SU-DHL-6 (cell line): ENCODE data around the gene ATL2.

ENCODE experiments used
- H2AFZ ChIP-seq: fragments of 200-600 bp; sonication (generic); 2 replicates; pipeline ENCODE4 v1.6.1; 2014; ENCODE audit warnings: low read depth, mild to moderate bottlenecking, moderate library complexity, mixed read lengths, antibody characterized with exemption, low read length; ENCODE audit not compliant: severe bottlenecking
- H3F3A ChIP-seq: fragments of 200-600 bp; shearing (Covaris generic); 2 replicates; pipeline ENCODE4 v1.6.0; 2016; ENCODE audit warnings: antibody characterized with exemption, mild to moderate bottlenecking; ENCODE audit not compliant: insufficient read depth
- H3K27ac ChIP-seq: fragments of 200-600 bp; sonication (generic); 2 replicates; pipeline ENCODE4 v1.5.1; 2016; ENCODE audit warnings: low read depth, mild to moderate bottlenecking, low read length, moderate library complexity, mixed read lengths
- H3K27me3 ChIP-seq: fragments of 200-600 bp; sonication (generic), shearing (Covaris generic); 2 replicates; pipeline ENCODE4 v1.6.0; 2014; ENCODE audit warnings: mild to moderate bottlenecking, low read length
- H3K36me3 ChIP-seq: fragments of 200-600 bp; sonication (generic); 2 replicates; pipeline ENCODE4 v1.6.1; 2014; ENCODE audit warnings: mild to moderate bottlenecking, low read length, mixed read lengths
- H3K4me2 ChIP-seq: fragments of 300-600, 200-600 bp; shearing (Covaris generic), sonication (generic); 2 replicates; pipeline ENCODE4 v1.6.0; 2014; ENCODE audit warnings: low read length, low read depth, mild to moderate bottlenecking; ENCODE audit not compliant: poor library complexity, severe bottlenecking
- H3K4me3 ChIP-seq: fragments of 200-600 bp; sonication (generic); 2 replicates; pipeline ENCODE4 v1.5.1; 2014; ENCODE audit warnings: antibody characterized with exemption, low read length, mild to moderate bottlenecking, mixed read lengths; ENCODE audit not compliant: insufficient read depth, poor library complexity, severe bottlenecking
- H3K79me2 ChIP-seq: fragments of 200-600 bp; sonication (generic); 2 replicates; pipeline ENCODE4 v1.6.1; 2014; ENCODE audit warnings: mild to moderate bottlenecking, low read length, moderate library complexity; ENCODE audit not compliant: insufficient read depth
- H3K9ac ChIP-seq: fragments of 200-600 bp; sonication (generic); 2 replicates; pipeline ENCODE4 v1.7.0; 2014; ENCODE audit warnings: mild to moderate bottlenecking, low read length
- H3K9me2 ChIP-seq: fragments of 200-600 bp; sonication (generic); replicated peaks from 2 replicates; pipeline ENCODE4 v1.6.1; 2014; ENCODE audit warnings: low read length; ENCODE audit not compliant: insufficient read depth
- H3K9me3 ChIP-seq: fragments of 200-600 bp; sonication (generic); 2 replicates; pipeline ENCODE4 v1.6.1; 2014; ENCODE audit warnings: low read length, mixed read lengths; ENCODE audit not compliant: insufficient read depth
- H4K20me1 ChIP-seq: fragments of 200-600 bp; sonication (generic); 2 replicates; pipeline ENCODE4 v1.6.1; 2014; ENCODE audit warnings: low read depth, mild to moderate bottlenecking, antibody characterized with exemption, low read length, moderate library complexity, mixed read lengths
- CTCF ChIP-seq: fragments of 200-600 bp; sonication (generic); IDR thresholded peaks from one replicate; pipeline ENCODE4 v1.5.1; 2017; ENCODE audit warnings: antibody characterized with exemption, mild to moderate bottlenecking, low read length, moderate library complexity; ENCODE audit not compliant: insufficient read depth, poor library complexity, severe bottlenecking
- EZH2phosphoT487 ChIP-seq: fragments of 200-600 bp; sonication (generic), shearing (Covaris generic); conservative IDR thresholded peaks from 2 replicates; pipeline ENCODE4 v1.6.1; 2018; ENCODE audit warnings: mild to moderate bottlenecking, antibody characterized with exemption, low read length, moderate library complexity, mixed read lengths

Gene ATL2

GRCh38 chr2:38264396-38265221, 112.5 kb downstream of the ATL2 start:
- no peak overlapping the region for H3K27ac ChIP-seq
- H3K79me2 ChIP-seq = no peaks in the 10 kb centered on the region
- no peak for TF ChIP-seq EZH2phosphoT487
- no peak for TF ChIP-seq CTCF
- H3K9me2 ChIP-seq = no peaks in the 10 kb centered on the region
- no peaks in the 10 kb centered on the region for H3F3A ChIP-seq
- H3K9me3 ChIP-seq = 0 out of 2 replicates have a peak, but pooled peaks cover 7% of the 10 kb centered on the region
- H3K36me3 ChIP-seq = no peaks in the 10 kb centered on the region
- no peak overlapping the region for H3K4me3 ChIP-seq
- H2AFZ ChIP-seq = no peak overlapping the region
- H4K20me1 ChIP-seq = no peaks in the 10 kb centered on the region
- H3K9ac ChIP-seq = no peak overlapping the region
- no peaks in the 10 kb centered on the region for H3K27me3 ChIP-seq
- no peak overlapping the region for H3K4me2 ChIP-seq

DNA sequence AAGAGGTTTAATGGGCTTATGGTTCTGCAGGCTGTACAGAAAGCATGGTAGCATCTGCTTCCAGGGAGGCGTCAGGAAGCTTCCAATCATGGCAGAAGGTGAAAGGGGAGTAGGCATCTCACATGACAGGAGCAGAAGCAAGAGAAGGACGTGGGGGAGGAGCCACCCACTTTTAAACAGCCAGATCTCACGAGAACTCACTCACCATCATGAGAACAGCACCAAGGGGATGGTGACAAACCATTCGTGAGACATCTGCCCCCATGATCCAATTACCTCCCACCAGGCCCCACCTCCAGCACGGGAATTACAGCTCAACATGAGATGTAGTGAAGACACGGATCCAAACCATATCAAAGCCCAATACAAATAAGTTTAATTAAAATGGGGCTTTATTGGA, 113.8 kb downstream of the ATL2 start:
- Histone ChIP-seq H3K4me2 (no peak overlapping the region), H3K9ac (no peak overlapping the region), H3K27me3 (no peaks in the 10 kb centered on the region), H3K4me3 (no peak overlapping the region), H4K20me1 (no peaks in the 10 kb centered on the region), H3F3A (no peaks in the 10 kb centered on the region), H3K9me2 (no peaks in the 10 kb centered on the region), H3K27ac (no peak overlapping the region), H2AFZ (no peak overlapping the region), H3K36me3 (no peaks in the 10 kb centered on the region), H3K79me2 (no peaks in the 10 kb centered on the region), H3K9me3 (0 out of 2 replicates have a peak, but pooled peaks cover 7% of the 10 kb centered on the region)
- TF ChIP-seq EZH2phosphoT487 (no peak), CTCF (no peak)

DNA sequence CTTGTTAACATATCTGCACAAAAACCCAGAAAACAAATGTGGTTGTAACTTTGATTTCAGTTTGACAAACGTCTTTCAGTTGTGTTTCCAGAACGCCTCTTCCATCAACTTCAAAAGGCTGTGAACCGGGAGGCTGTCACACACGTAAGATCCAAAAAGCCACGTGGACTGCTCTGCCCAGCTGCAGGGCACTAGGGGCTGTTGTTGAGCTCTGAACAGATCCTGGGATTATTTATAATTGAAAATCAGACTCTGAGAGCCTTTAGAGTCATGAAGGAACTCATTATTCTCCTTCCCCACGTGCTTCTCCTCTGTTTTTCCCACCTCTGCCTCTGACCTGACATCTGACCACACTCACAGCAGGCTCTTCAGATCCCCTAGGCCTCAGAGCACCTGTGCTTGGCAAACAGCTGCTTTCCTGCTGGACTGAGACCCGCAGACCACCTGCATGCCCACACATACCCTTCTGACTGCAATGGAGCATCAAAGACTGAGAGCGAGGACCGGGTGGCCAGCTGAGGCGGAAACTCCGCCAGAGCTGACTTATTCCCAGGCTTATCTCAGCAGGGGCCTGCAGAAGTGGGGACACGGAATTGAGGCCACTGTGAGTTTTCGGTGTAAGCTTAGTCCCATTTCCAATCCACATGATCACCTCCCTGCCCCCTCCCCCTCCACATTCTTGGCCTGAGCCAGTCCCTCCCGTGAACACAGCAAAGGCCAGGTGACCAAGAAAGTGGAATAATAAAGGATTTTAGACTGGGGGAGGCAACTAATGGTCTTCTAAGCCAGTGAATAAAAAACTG, 114.8 kb downstream of the ATL2 start:
- Histone ChIP-seq H3K27ac (no peak overlapping the region), H3K9me2 (no peaks in the 10 kb centered on the region), H3K9ac (no peak overlapping the region), H3K4me2 (no peak overlapping the region), H3K9me3 (0 out of 2 replicates have a peak, but pooled peaks cover 7% of the 10 kb centered on the region), H3K79me2 (no peaks in the 10 kb centered on the region), H4K20me1 (no peaks in the 10 kb centered on the region), H3K36me3 (no peaks in the 10 kb centered on the region), H3K27me3 (no peaks in the 10 kb centered on the region), H3K4me3 (no peak overlapping the region), H3F3A (no peaks in the 10 kb centered on the region), H2AFZ (no peak overlapping the region)
- TF ChIP-seq EZH2phosphoT487 (no peak), CTCF (no peak)
